GM12878 (cell line): ENCODE measurements around the gene PRKAG2. TPM values are rescaled to one million over a fixed set of nuclear protein-coding genes. Genes with fewer than 3 reads are reported as not detected.

Experiments used
- ATAC-seq: fragments of 200-7000 bp; cut with Tn5 transposase; 3 replicates; pipeline ENCODE4 v1.9.1; 2020; ENCODE audit warnings: mild to moderate bottlenecking, moderate library complexity
- BruUV-seq: library from RNA; stranded (reverse); fragments of 400-500 nt; replicated peaks from 2 replicates; lab custom pipeline; 2021; lab: Mats Ljungman, UMichigan
- CTCF ChIA-PET: fragments of 300-600 bp; sonication (Branson Sonifier 250); formaldehyde crosslinking; extraction: SDS; loops from one replicate; lab custom pipeline; 2021; ENCODE audit warnings: inconsistent platforms; lab: Yijun Ruan, JAX
- POLR2A ChIA-PET: fragments of 350-600 bp; formaldehyde crosslinking; extraction: SDS; loops from one replicate; lab custom pipeline; 2021; ENCODE audit warnings: inconsistent platforms; lab: Charles Lee
- RAD21 ChIA-PET: fragments of 300-600 bp; sonication (Branson Sonifier 250); formaldehyde crosslinking; loops from one replicate; lab custom pipeline; 2023; ENCODE audit warnings: antibody characterized with exemption; ENCODE audit not compliant: unreplicated experiment; lab: Charles Lee
- SMC1A ChIA-PET: fragments of 300-600 bp; sonication (Branson Sonifier 250); formaldehyde crosslinking; loops from one replicate; lab custom pipeline; 2023; ENCODE audit not compliant: unreplicated experiment, uncharacterized antibody; lab: Charles Lee
- DNase-seq: peaks from one replicate; pipeline ENCODE4 v3.0.0-alpha.2; 2011; ENCODE audit warnings: low read depth, low spot score
- FAIRE-seq: peaks from 3 replicates; lab custom pipeline; 2011; peaks lifted over from hg19 to GRCh38; lab: Jason Lieb, UNC
- H2AFZ ChIP-seq: 2 replicates; pipeline ENCODE4 v1.6.0; 2011; ENCODE audit warnings: low read depth, low read length, control low read depth; ENCODE audit not compliant: control insufficient read depth
- H3K27ac ChIP-seq: 2 replicates; pipeline ENCODE4 v1.5.1; 2011; ENCODE audit warnings: control low read depth; ENCODE audit not compliant: control insufficient read depth, insufficient read depth
- H3K27me3 ChIP-seq, 2 experiments: replicated peaks in 1 of 2; 2 replicates each; pipeline versions ENCODE4 v1.6.0 to v1.6.1; 2011; ENCODE audit warnings: low read length in 1 of 2; ENCODE audit not compliant: control insufficient read depth in 2 of 2, insufficient read depth in 2 of 2
- H3K36me3 ChIP-seq, 2 experiments: 2 replicates each; pipeline ENCODE4 v1.5.1; 2011; ENCODE audit warnings: low read length in 1 of 2; ENCODE audit not compliant: control insufficient read depth in 2 of 2, insufficient read depth in 2 of 2
- H3K4me1 ChIP-seq: 2 replicates; pipeline ENCODE4 v1.6.1; 2011; ENCODE audit warnings: mild to moderate bottlenecking, low read length, moderate library complexity, mixed read lengths; ENCODE audit not compliant: control insufficient read depth, insufficient read depth
- H3K4me2 ChIP-seq: 2 replicates; pipeline ENCODE4 v1.6.0; 2011; ENCODE audit warnings: control low read depth; ENCODE audit not compliant: control insufficient read depth, insufficient read depth
- H3K4me3 ChIP-seq: fragments of 200-600 bp; sonication (generic); 2 replicates; pipeline ENCODE4 v1.5.1; 2016
- H3K79me2 ChIP-seq: 2 replicates; pipeline ENCODE4 v1.6.0; 2011; ENCODE audit warnings: low read length; ENCODE audit not compliant: control insufficient read depth, insufficient read depth
- H3K9ac ChIP-seq: 2 replicates; pipeline ENCODE4 v1.8.0; 2011; ENCODE audit warnings: low read length, control low read depth, mixed read lengths; ENCODE audit not compliant: control insufficient read depth, insufficient read depth
- H3K9me3 ChIP-seq: replicated peaks from 3 replicates; pipeline ENCODE4 v1.5.1; 2011; ENCODE audit warnings: mild to moderate bottlenecking, low read length; ENCODE audit not compliant: control insufficient read depth, insufficient read depth
- H4K20me1 ChIP-seq: 2 replicates; pipeline ENCODE4 v1.6.0; 2011; ENCODE audit not compliant: control insufficient read depth, insufficient read depth
- ASH2L ChIP-seq: fragments of 300-600, 200-600 bp; sonication (generic); IDR thresholded peaks from 2 replicates; pipeline ENCODE4 v1.6.1; 2017; ENCODE audit warnings: low read depth, mild to moderate bottlenecking, borderline replicate concordance
- ATF2 ChIP-seq: IDR thresholded peaks from 2 replicates; pipeline ENCODE4 v1.6.1; 2012; ENCODE audit warnings: low read length, inconsistent platforms
- BACH1 ChIP-seq: fragments of 450-650 bp; IDR thresholded peaks from 2 replicates; pipeline ENCODE4 v1.6.1; 2017; ENCODE audit warnings: mild to moderate bottlenecking, borderline replicate concordance
- MXI1 ChIP-seq: fragments of 150-350 bp; IDR thresholded peaks from 2 replicates; pipeline ENCODE4 v1.6.1; 2011; ENCODE audit warnings: low read depth, mild to moderate bottlenecking, inconsistent platforms, low read length, improper control_type of control experiment
- PAX8 ChIP-seq: fragments of 450-650 bp; IDR thresholded peaks from 2 replicates; pipeline ENCODE4 v1.6.1; 2017; ENCODE audit warnings: mild to moderate bottlenecking, moderate library complexity
- POLR2A ChIP-seq: IDR thresholded peaks from 2 replicates; pipeline ENCODE4 v1.6.1; 2011; ENCODE audit warnings: low read depth, mild to moderate bottlenecking, low read length
- SIX5 ChIP-seq: IDR thresholded peaks from 2 replicates; pipeline ENCODE4 v1.6.1; 2011; ENCODE audit warnings: mild to moderate bottlenecking, low read depth, low read length, moderate library complexity; ENCODE audit not compliant: severe bottlenecking
- SKIL ChIP-seq: fragments of 450-650 bp; IDR thresholded peaks from 2 replicates; pipeline ENCODE4 v1.6.1; 2017; ENCODE audit warnings: mild to moderate bottlenecking, low read depth, inconsistent platforms; ENCODE audit not compliant: poor library complexity, severe bottlenecking
- STAT1 ChIP-seq: fragments of 450-650 bp; conservative IDR thresholded peaks from 2 replicates; pipeline ENCODE4 v1.6.1; 2014; ENCODE audit warnings: antibody characterized with exemption, mild to moderate bottlenecking
- ZNF687 ChIP-seq: fragments of 450-650 bp; IDR thresholded peaks from 2 replicates; pipeline ENCODE4 v1.6.1; 2017; ENCODE audit warnings: mild to moderate bottlenecking, moderate library complexity
- WGBS: methylation state at CpG from one replicate; pipeline ENCODE4 v1.1.6; 2016; ENCODE audit warnings: low lambda C conversion rate; ENCODE audit not compliant: insufficient replicate concordance, insufficient coverage; ENCODE audit errors: missing lambda C conversion rate; 5-methylcytosine and 5-hydroxymethylcytosine counted together
- in situ Hi-C: fragments of 300-500 bp; cut with MboI; formaldehyde crosslinking; loops from 9 replicates; pipeline ENCODE4 v1.14.3; 2018; ENCODE audit warnings: mixed read lengths
- intact Hi-C: fragments of 100-400 bp; cut with micrococcal nuclease; formaldehyde crosslinking; loops from one replicate; pipeline ENCODE4 v1.14.2; 2022; ENCODE audit not compliant: unreplicated experiment
- polyA plus RNA-seq, 11 experiments: library from polyadenylated mRNA; depleted of rRNA in 4 of 11; unstranded in 6 of 11; stranded (reverse) in 5 of 11; fragments of >200 nt; fragmentation: Nextera tagmentation in 4 of 11; fragmentation: Illumina TruSeq in 1 of 11; extraction: Ambion mirVana in 4 of 11; extraction: Trizol in 1 of 11; gene quantifications; 1 replicate in 1 of 11; 2 replicates in 10 of 11; pipeline versions ENCODE4 v1.2.1 to v1.2.3, GENCODE V29; 2011 to 2016; ENCODE audit warnings: inconsistent platforms in 2 of 11, missing spikeins in 2 of 11, low read depth in 1 of 11
- total RNA-seq, 4 experiments: library from RNA; depleted of rRNA in 3 of 4; stranded (reverse); fragments of >200 nt in 3 of 4; fragmentation: Illumina TruSeq in 1 of 4; extraction: Trizol in 1 of 4; gene quantifications; 2 replicates each; pipeline versions ENCODE4 v1.2.1 to v1.2.3, GENCODE V29; 2013 to 2021

PRKAG2 gene
- total and polyA plus RNA-seq, 10 of the 15 experiments (the other 5 are each of a cell fraction or from before 2014, with no cell fraction given) = 3.4 to 8.9 (median 6.8) TPM

GRCh38 chr7:151900986-151901621 is 24.2 kb upstream of the PRKAG2 start (continued):
- no peak for TF ChIP-seq SKIL
- no peak for TF ChIP-seq SIX5
- no peak for TF ChIP-seq STAT1
- TF ChIP-seq POLR2A = no peak

- H3K36me3 ChIP-seq = no peaks in the 10 kb centered on the region
- ChIA-PET SMC1A (no interaction called here), POLR2A (no interaction called here), RAD21 (no interaction called here), CTCF (no interaction called here)
- TF ChIP-seq ZNF687 = no peak
- TF ChIP-seq MXI1 = no peak
- no peak for TF ChIP-seq ATF2
- TF ChIP-seq ASH2L = no peak
- TF ChIP-seq PAX8 = no peak
- TF ChIP-seq BACH1 = no peak
- H4K20me1 ChIP-seq = no peaks in the 10 kb centered on the region
- no peak overlapping the region for H3K27ac ChIP-seq
- no peaks in the 10 kb centered on the region for H3K27me3 ChIP-seq
- no peak overlapping the region for H3K9ac ChIP-seq
- H3K4me1 ChIP-seq = no peaks in the 10 kb centered on the region
- H3K9me3 ChIP-seq = no peaks in the 10 kb centered on the region
- no TSS peak for BruUV-seq
- no peaks in the 10 kb centered on the region for H3K79me2 ChIP-seq
- in situ Hi-C loops = no loop called here
- FAIRE-seq = no peak
- intact Hi-C loops = no loop called here
- WGBS = 41% methylated on average over 5 of the region's 5 CpGs
- no peak overlapping the region for H3K4me3 ChIP-seq
- no peak overlapping the region for H2AFZ ChIP-seq
- no peak for DNase-seq
- no peak for ATAC-seq
- H3K4me2 ChIP-seq = no peak overlapping the region
Observed at GRCh38 chr7:151900591-151900985, 23.7 kb upstream of the PRKAG2 start.
